Right cardiac atrium (tissue), 5 donors: ENCODE data around the gene ZFYVE27. TPM values are rescaled to one million over a fixed set of nuclear protein-coding genes. Genes with fewer than 3 reads are reported as not detected.

Experiments
- ATAC-seq, 2 donors: fragments of 200-7000 bp; cut with Tn5 transposase; one replicate each; pipeline versions ENCODE4 v1.8.0 to v1.9.1; 2020; ENCODE audit warnings: moderate library complexity in 2 of 2, mild to moderate bottlenecking in 1 of 2
- DNase-seq, 3 donors: peaks; one replicate each; pipeline ENCODE4 v3.0.0-alpha.2; 2020
- H3K27ac ChIP-seq: one replicate; pipeline ENCODE4 v1.5.1; 2013; ENCODE audit warnings: mild to moderate bottlenecking, low read length, control low read depth, moderate library complexity
- H3K27me3 ChIP-seq: one replicate; pipeline ENCODE4 v1.6.1; 2013; ENCODE audit not compliant: control insufficient read depth, insufficient read depth
- H3K4me1 ChIP-seq: one replicate; pipeline ENCODE4 v1.6.1; 2013; ENCODE audit warnings: low read length; ENCODE audit not compliant: control insufficient read depth, insufficient read depth
- H3K4me3 ChIP-seq: one replicate; pipeline ENCODE4 v1.5.1; 2013; ENCODE audit warnings: low read length, control low read depth
- H3K9me3 ChIP-seq: one replicate; pipeline ENCODE4 v1.6.1; 2013; ENCODE audit warnings: low read length; ENCODE audit not compliant: control insufficient read depth
- WGBS: extraction: QIAGEN DNeasy Blood & Tissue Kit; methylation state at CpG from one replicate; pipeline ENCODE4 v1.1.7; 2013; 5-methylcytosine and 5-hydroxymethylcytosine counted together
- intact Hi-C, 4 donors: fragments of 100-400 bp; cut with DNase I; formaldehyde crosslinking; loops; one replicate each; pipeline versions ENCODE4 v1.11.0 to v1.14.0; 2022 to 2023
- polyA plus RNA-seq: library from polyadenylated mRNA; stranded (reverse); fragments of 200-250 nt; gene quantifications from one replicate; pipeline ENCODE4 v1.2.3, GENCODE V29; 2013
- total RNA-seq, 4 donors: library from RNA; stranded (reverse); fragmentation: NEBNext Ultra II Directional; extraction: Animal tissue kit (Norgen Biotek cat#: 25700); gene quantifications; one replicate each; pipeline ENCODE4 v1.2.1, GENCODE V29; 2021
- donor health status: healthy with polysubstance abuse.
- donor health status: DM: no; HTN: yes; CAD: no.
- donor health status: DM: no; HTN: no; CAD: no.
- donor health status: DM: no; HTN: yes; CAD: no; lungs with severe emphysema.
- donor health status: DM: yes; HTN: yes; CAD: no.

The ZFYVE27 gene
- total and polyA plus RNA-seq, 5 donors, result 14.8 to 20.6 (median 16.3) TPM

DNA sequence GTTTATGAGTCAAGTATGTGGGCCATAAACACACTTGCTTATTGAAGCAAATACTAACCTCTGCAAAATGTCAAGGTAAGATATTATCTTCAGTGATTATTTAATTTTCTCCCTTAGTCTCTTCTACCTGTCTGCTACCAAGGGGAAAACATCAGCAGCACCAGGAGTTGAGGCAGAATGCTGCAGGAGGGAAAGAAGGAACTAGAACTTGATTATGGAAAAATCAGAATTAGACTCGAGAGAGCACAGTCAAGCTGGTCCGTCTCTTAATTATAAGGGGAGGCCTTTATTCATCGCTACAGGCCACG lies 4.9 kb upstream of the ZFYVE27 start:
- ATAC-seq (no peak), DNase-seq (no peak)
- H3K27ac ChIP-seq, result no peak overlapping the region
- 70% methylated on average over 4 of the region's 4 CpGs for WGBS
- H3K4me1 ChIP-seq, result no peaks in the 10 kb centered on the region
- intact Hi-C loops, result loop anchor here in 3 of 4 donors (5.0 to 10.0 kb wide), 2 partner anchors 55 to 57 kb away; no protein-coding TSS in a partner anchor
- no peaks in the 10 kb centered on the region for H3K9me3 ChIP-seq
- no peaks in the 10 kb centered on the region for H3K27me3 ChIP-seq
- no peak overlapping the region for H3K4me3 ChIP-seq

DNA sequence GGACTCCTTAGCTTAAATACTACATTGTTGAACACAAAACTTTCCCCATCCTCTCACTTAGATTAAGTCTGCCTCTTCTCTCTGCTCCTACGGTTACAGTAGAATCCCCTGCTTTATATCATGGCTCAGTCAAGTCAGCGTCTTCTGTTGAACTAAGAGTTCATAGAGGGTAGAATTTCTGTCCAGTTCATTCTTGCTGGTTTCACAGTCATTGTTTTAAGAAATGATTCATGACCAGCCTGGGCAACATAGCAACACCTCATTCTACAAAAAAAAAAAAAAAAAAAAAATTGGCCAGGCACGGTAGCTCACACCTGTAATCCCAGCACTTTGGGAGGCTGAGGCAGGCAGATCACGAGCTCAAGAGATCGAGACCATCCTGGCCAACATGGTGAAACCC lies 3.7 kb upstream of the ZFYVE27 start:
- Histone ChIP-seq H3K4me1 (peaks cover 1% of the 10 kb centered on the region), H3K4me3 (no peak overlapping the region), H3K27me3 (no peaks in the 10 kb centered on the region), H3K9me3 (no peaks in the 10 kb centered on the region), H3K27ac (no peak overlapping the region)
- WGBS, result 84% methylated on average over 5 of the region's 5 CpGs
- ATAC-seq, result no peak
- DNase-seq, result no peak
- intact Hi-C loops, result loop anchor here in 3 of 4 donors (5.0 to 10.0 kb wide), 2 partner anchors 56 to 58 kb away; no protein-coding TSS in a partner anchor

DNA sequence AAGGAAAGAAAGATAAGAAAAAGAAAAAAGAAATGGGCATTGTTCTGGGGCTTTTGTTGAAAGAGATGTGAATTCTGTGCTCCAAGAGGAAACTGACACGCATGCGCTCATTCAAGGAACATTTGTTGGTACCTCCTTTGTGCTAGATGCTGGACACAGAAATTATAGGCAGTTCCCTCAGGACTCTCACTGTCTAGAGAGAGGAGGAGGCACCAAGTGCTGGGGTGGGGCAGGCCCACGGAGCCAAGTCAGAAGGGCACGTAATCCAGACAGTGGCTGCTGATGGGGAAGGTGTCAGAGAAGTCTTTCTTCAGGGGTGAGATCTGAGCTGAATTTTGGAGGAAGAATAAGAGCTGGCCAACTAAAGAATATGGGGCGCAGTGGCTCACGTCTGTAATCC lies 2.9 kb upstream of the ZFYVE27 start:
- intact Hi-C loops, result loop anchor here in 3 of 4 donors (5.0 to 10.0 kb wide), 2 partner anchors 57 to 59 kb away; no protein-coding TSS in a partner anchor
- H3K27ac ChIP-seq, result no peak overlapping the region
- DNase-seq (no peak), ATAC-seq (no peak)
- H3K4me1 ChIP-seq, result peaks cover 4% of the 10 kb centered on the region
- WGBS, result 79% methylated on average over 6 of the region's 6 CpGs
- H3K4me3 ChIP-seq, result no peak overlapping the region
- H3K27me3 ChIP-seq, result no peaks in the 10 kb centered on the region
- H3K9me3 ChIP-seq, result no peaks in the 10 kb centered on the region

DNA sequence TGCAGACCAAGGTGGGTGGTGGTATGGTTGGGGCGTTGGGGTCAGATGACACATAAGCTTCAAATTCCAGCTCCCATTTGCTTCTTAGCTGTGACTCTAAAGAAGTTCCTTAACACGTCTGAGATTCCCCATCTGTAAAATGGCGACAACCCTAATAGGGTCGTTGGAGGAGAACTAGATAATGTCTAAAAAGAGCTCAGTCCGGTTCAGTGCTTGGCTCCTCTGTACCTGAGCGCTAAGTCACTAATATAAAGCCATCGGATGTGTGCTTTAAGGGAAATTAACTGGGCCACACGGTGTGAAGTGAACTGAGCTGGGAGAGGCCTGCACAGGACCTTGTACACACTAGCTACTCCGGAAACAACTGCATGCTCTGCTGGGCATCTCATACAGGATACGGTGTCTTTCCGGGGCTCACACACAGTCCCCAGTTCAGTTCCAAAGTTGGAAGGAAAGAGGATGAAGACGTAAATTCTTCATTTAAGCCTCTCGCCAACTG lies 476 bp upstream of the ZFYVE27 start:
- WGBS, result 68% methylated on average over 13 of the region's 13 CpGs

DNA sequence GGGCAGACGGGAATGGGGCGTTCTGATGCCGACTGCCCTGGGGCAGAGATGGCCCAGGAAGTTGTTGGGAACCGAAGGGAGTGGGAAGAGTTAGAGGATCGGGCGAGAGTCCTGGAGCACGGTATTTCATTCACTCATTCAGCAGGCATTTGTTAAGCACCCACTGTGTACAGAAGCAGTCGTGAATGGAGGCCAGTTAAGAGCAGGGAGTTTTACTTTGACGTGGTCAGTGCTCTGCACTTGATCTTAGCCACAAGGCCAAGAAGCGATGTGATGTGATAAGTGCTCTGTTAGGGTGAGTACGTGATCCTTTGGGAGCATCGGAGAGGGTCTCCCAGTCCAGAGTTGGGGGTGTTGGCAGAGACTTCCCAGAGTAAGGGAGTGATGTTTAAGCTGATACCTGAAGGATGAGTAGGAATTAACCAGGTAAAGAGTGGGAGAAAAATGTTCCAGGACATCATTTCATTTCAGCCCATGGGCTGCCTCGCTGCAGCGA lies 890 bp downstream of the ZFYVE27 start:
- DNase-seq (no peak), ATAC-seq (peak in 1 of 2 donors; percentile 2)
- no peaks in the 10 kb centered on the region for H3K9me3 ChIP-seq
- no peaks in the 10 kb centered on the region for H3K27me3 ChIP-seq
- no peak overlapping the region for H3K27ac ChIP-seq
- intact Hi-C loops, result loop anchor here in 2 of 4 donors (10.0 kb wide), 1 partner anchor 63 kb away; no protein-coding TSS in a partner anchor
- WGBS, result 27% methylated on average over 14 of the region's 14 CpGs
- H3K4me1 ChIP-seq, result peaks cover 4% of the 10 kb centered on the region
- H3K4me3 ChIP-seq, result peak overlapping the region; percentile 74

More for the DNA sequence above, 476 bp upstream of the ZFYVE27 start:
- H3K27me3 ChIP-seq, result no peaks in the 10 kb centered on the region
- H3K27ac ChIP-seq, result no peak overlapping the region
- no peak overlapping the region for H3K4me3 ChIP-seq
- DNase-seq (no peak), ATAC-seq (peak; percentile 24 to 31)
- intact Hi-C loops, result loop anchor here in 2 of 4 donors (10.0 kb wide), 1 partner anchor 62 kb away; no protein-coding TSS in a partner anchor
- H3K9me3 ChIP-seq, result no peaks in the 10 kb centered on the region
- H3K4me1 ChIP-seq, result peaks cover 4% of the 10 kb centered on the region

DNA sequence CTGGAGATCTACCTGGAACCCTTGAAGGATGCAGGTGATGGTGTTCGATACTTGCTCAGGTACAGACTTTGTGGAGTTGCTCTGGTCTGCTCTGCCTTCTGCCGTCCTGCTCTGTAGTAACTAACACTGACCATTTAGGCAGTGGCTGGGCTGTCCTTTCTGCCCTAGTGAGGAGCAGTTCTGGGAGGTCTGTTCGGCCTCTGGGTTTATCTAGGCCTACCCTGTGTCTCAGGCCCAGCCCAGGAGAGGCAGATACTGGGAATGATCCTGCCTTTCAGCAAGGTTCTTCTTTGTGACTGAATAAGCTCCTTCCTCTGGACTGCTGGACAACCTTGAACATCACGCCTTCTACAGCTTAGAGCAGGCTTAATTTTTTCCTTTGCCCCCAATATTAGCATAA lies 1.7 kb downstream of the ZFYVE27 start:
- 92% methylated on average over 4 of the region's 4 CpGs for WGBS
- no peak overlapping the region for H3K4me3 ChIP-seq

DNA sequence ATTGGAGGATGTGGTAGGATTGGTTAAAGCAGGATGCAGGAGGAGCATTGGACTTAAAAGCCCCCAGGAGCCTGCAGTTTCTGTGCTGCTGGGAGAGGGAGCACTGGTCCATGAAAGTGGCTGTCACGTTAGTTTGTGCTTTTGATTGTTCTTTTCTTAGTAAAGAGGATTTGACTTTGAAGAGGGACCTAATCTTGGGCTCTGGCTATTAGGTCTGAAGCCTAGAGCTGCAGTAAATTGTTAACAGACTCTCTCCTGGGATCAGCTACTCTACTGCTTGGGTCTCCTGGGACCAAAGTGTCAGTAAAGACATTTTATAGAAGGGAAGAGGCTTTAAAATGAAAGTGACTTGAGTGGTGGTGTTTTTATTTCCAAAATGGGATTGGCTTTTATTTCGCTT lies 3.7 kb downstream of the ZFYVE27 start:
- intact Hi-C loops, result no loop called here
- Histone ChIP-seq H3K27ac (no peak overlapping the region), H3K4me3 (no peak overlapping the region), H3K27me3 (no peaks in the 10 kb centered on the region), H3K9me3 (no peaks in the 10 kb centered on the region), H3K4me1 (peaks cover 4% of the 10 kb centered on the region)
- DNase-seq, result no peak
- 75% methylated on average over 2 of the region's 2 CpGs for WGBS
- no peak for ATAC-seq

More for the DNA sequence above, 1.7 kb downstream of the ZFYVE27 start:
- Histone ChIP-seq H3K27me3 (no peaks in the 10 kb centered on the region), H3K27ac (no peak overlapping the region), H3K4me1 (peaks cover 4% of the 10 kb centered on the region), H3K9me3 (no peaks in the 10 kb centered on the region)
- no peak for DNase-seq
- intact Hi-C loops, result loop anchor here in 2 of 4 donors (10.0 kb wide), 1 partner anchor 64 kb away; no protein-coding TSS in a partner anchor
- no peak for ATAC-seq

DNA sequence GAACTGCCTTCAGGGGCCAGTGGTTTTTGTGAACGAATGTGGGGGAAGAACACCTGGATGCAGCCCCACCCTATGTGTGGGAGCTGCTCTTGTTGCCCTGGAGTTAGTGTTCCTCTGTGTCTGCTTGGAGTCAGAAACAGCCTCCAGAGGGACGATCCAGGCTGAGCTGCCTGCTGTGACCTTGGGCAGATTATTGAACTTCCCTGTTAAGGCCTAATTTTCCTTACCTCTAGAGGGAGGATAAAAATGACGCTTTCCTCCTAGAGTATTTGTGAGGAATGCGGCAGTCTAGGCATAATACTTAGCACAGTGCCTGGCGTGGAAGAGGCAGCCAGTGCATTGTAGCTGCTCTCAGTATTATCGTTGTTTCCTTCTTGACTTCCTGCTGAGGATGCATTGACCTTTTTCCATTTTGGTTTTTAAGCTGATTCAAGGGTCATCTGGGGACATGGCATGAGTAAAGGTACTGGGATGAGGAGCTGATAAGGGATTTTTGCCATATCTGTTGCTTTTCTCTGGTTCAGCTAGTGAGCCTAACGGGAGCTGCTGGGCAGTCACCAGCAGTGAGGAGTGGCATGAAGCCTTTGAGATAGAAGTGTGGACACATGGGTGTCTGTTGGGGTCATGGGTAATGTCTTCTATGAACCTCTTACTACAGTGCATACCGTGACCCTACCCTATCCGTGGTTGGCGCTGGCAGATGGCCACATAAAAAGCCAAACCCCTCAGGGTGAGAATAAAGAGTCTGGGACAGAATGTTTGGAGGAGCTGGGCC lies 6.4 kb downstream of the ZFYVE27 start:
- Histone ChIP-seq H3K27ac (no peak overlapping the region), H3K4me1 (peaks cover 2% of the 10 kb centered on the region), H3K4me3 (no peak overlapping the region), H3K27me3 (no peaks in the 10 kb centered on the region), H3K9me3 (no peaks in the 10 kb centered on the region)
- ATAC-seq, result peak; percentile 44 to 64
- no peak for DNase-seq
- WGBS, result 42% methylated on average over 10 of the region's 10 CpGs
- intact Hi-C loops, result no loop called here

DNA sequence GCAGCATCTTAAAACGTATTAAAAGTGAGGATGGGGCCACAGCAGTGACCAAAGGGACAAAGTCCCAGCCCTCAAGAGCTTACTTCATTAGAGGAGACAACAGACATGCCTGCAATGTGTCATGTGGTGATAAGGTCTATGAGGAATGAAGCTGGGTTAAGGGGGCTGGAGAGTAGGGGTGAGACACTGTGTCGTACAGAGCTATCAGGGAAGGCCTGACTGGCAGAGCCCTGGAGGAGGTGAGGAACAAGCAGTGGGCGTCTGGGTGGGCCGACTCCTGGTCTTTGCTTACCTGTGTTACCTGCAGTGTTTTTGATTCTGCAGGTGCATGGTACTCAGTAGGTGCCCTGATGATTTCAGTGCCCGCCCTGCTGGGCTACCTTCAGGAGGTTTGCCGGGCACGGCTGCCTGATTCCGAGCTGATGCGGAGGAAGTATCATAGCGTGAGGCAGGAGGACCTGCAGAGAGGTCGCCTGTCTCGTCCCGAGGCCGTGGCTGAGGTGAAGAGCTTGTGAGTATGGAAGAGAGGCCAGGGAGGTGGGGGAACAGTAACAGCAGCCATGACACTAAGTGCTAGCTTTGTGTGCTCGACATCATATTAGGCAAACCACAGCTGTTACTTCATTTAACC lies 7.6 kb downstream of the ZFYVE27 start:
- no peak overlapping the region for H3K4me3 ChIP-seq
- no peaks in the 10 kb centered on the region for H3K9me3 ChIP-seq
- H3K27ac ChIP-seq, result no peak overlapping the region
- no peaks in the 10 kb centered on the region for H3K4me1 ChIP-seq
- H3K27me3 ChIP-seq, result no peaks in the 10 kb centered on the region
- intact Hi-C loops, result no loop called here
- DNase-seq, result no peak
- WGBS, result 78% methylated on average over 15 of the region's 15 CpGs
- ATAC-seq, result peak; percentile 34 to 51

DNA sequence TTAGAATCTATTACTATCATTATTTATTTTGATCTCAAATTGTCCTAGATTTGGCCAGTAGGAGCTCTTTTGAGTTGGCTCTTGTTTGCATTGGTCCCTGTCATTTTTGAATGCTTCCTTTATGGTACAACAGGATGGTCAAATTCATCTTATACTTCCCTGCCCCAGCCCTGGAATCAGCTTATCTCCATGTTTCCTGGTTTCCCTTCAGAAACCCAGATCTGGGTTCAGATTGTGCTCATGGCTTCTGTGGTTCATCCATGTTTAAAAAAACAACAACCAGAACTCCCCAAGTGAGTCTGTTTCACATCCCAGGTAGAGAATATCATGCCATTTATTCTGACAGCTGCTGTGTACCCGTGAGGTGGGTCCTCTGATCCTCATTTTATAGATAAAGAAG lies 10.6 kb downstream of the ZFYVE27 start:
- ATAC-seq, result no peak
- WGBS, result 76% methylated on average over 1 of the region's 1 CpG
- intact Hi-C loops, result no loop called here

DNA sequence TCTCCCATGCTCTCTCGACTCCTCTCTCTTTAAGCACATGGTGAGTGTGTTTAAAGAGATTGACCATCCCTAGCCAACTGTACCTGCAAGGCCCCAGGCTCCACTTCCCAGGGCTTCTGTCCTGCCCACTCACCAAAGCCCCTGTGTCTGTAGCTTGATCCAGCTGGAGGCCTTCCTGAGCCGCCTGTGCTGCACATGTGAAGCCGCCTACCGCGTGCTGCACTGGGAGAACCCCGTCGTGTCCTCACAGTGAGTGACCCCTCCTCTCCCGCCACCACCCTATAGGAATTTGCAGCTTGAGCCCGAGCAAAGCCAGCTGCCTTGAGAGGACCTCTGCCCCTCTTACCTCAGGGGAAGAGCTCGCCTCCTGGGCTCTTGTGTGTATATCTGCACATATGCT lies 11.2 kb downstream of the ZFYVE27 start:
- intact Hi-C loops, result no loop called here
- no peak overlapping the region for H3K4me3 ChIP-seq
- no peaks in the 10 kb centered on the region for H3K4me1 ChIP-seq
- no peak overlapping the region for H3K27ac ChIP-seq
- no peaks in the 10 kb centered on the region for H3K9me3 ChIP-seq
- H3K27me3 ChIP-seq, result no peaks in the 10 kb centered on the region
- no peak for DNase-seq
- ATAC-seq, result no peak
- WGBS, result 65% methylated on average over 10 of the region's 10 CpGs

More for the DNA sequence above, 10.6 kb downstream of the ZFYVE27 start:
- H3K9me3 ChIP-seq, result no peaks in the 10 kb centered on the region
- H3K27ac ChIP-seq, result no peak overlapping the region
- no peak for DNase-seq
- H3K4me3 ChIP-seq, result no peak overlapping the region
- H3K4me1 ChIP-seq, result no peaks in the 10 kb centered on the region
- H3K27me3 ChIP-seq, result no peaks in the 10 kb centered on the region
